HUDEP-2 (cell line): Measurements from ENCODE around the gene PER2.
A peak's percentile ranks its signal among the peaks of the same experiment; 100 is the strongest.

ENCODE experiments used
- DNase-seq, 76 experiments: peaks; one replicate each; lab custom pipeline; 2025; ENCODE audit not compliant: unreplicated experiment in 76 of 76; lab: John Stamatoyannopoulos, UW

PER2 gene

DNA sequence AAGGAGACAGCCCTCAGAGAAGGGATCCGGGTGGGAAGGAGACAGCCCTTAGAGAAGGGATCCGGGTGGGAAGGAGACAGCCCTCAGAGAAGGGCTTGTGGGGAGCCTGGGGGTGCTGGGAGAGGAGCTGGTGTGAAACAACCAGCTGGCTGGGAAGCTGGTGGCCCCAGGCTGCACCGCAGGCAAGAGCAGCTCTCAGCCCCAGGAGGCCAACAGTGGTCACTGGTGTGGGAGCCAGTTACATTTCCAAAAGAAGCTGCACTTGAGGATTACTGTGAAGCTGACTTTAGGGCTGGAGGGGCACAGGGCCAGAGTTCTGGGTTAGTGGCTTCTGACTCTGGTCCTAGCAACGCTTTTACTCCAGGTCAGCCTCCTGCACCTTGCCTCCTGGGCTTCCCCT, 51.8 kb downstream of the PER2 start:
- DNase-seq: peak in 3 of 76 experiments; percentile 11 to 26 (median 14)

DNA sequence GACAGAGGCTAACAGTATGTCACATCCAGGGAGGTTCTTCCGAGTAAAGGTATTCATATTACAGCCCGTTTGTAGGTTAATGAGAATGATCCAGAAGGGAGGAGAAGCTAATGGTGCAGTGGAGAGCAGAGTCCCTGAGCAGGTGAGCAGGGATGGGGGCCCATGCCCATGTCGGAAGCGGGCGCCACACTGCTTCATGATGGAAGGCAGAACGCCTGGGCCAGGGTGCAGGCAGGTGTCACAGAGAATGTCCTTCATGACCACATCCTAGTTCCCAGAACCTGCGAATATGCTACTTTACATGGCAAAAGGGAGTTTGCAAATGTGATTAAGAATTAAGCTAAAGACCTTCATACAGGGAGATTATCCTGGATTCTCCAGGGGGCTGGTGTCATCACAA, 52.6 kb downstream of the PER2 start:
- DNase-seq: no peak

DNA sequence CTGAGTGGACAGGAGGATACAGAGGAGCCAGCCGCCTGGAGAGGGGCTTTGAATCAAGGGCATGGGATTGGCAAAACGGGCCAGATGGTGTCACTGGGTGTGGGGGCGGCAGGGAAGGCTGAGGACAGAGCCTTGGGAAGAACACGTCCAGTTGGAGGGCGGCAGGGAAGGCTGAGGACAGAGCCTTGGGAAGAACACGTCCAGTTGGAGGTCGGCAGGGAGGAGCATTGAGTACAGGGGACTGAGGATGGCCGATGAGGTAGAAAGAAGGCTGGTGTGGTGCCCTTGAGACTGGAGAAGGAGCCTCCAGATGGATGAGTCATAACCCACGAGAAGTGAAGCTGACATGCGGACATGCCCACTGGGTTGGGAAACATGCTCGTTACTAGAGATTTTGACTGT, 53.1 kb downstream of the PER2 start:
- peak in 1 of 76 experiments; percentile 10 for DNase-seq

DNA sequence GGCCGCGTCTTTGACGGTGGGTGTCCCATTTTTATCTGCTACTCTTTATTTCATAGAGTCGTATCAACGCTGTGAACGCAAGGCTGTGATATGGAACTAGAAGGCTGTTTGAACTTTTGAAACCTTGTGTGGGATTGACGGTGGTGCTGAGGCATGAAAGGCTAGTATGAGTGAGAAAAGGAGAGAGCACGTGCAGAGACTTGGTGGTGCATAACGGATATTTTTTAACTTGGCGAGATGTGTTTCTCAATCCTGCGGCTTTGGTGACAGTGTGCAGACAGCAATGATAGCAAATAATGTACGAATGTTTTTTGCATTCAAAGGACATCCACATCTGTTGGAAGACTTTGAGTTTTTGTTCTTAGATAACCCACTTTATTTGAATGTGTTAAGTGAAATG, 54.8 kb downstream of the PER2 start:
- no peak for DNase-seq

DNA sequence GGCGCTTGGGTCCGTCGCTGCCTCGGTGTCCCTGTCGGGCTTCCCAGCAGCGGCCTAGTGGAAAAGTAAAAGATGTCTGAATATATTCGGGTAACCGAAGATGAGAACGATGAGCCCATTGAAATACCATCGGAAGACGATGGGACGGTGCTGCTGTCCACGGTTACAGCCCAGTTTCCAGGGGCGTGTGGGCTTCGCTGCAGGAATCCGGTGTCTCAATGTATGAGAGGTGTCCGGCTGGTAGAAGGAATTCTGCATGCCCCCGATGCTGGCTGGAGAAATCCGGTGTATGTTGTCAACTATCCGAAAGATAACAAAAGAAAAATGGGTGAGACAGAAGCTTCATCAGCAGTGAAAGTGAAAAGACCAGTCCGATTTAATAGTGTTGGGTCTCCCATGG, 56.6 kb downstream of the PER2 start:
- no peak for DNase-seq

DNA sequence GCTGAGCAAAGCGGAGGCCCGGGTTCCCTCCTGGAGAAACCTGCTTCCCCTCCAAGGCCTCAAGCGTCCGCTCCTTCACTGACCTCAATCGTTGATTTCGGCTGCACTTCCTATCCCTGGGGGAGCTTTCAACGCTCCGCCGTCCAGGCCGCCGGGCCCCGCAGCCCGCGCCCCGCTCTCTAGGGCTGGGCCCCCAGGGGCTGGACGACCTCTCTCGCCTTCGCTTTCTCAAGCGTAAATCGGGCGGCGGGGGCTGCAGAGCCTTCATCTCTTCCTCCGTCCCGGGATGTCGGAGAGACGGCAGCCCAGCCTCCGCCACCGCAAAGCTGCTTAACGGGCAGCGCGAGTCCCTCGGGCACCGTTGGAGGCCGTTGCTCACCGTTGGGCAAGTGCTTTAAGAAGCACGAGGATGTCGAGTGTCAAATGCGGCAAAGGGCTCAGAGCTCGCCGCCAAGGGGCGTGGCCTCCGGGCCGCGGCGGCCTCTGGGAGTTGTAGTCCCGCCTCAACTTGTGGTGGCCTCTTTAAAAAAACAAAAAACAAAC, 57.1 kb downstream of the PER2 start:
- DNase-seq: peak in 69 of 76 experiments; percentile 9 to 80 (median 60)

DNA sequence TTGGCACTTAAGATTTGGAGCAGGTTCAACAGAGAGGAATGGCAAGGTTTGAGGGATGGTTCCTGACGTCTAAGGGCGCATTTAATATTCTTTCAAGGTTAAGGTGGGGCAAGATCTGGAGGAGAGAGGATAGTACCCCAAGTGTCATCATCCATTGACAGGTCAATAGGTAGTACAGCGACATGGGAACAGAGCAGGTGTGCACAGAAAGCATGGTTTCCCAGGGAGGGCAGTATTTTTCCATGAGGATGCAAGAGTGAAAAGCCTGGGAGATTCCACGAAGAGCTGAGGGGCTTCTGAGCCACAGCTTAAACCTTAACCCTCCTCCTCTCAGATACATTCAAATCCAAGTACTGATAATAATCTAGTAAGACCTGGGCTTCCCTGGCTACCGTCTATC, 57.7 kb downstream of the PER2 start:
- no peak for DNase-seq

DNA sequence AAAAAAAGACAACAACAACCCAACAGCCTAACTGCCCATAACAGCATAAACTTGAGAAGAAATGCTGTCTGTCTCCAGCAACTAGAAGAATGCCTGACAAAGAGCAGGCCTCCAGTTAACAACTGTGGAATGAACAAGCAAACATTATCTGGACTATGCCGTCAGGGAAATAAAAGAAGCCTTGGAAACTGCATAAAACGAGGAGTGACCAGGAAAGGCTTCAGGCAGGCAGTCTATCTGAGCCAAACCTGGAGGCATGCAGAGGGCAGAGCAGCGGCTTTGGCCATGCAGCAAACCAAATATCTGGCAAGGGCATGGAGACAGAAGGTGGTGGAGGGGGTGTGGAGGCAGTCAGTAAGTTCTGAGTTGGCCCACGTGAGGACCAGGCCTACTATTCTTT, 59.7 kb downstream of the PER2 start:
- no peak for DNase-seq

DNA sequence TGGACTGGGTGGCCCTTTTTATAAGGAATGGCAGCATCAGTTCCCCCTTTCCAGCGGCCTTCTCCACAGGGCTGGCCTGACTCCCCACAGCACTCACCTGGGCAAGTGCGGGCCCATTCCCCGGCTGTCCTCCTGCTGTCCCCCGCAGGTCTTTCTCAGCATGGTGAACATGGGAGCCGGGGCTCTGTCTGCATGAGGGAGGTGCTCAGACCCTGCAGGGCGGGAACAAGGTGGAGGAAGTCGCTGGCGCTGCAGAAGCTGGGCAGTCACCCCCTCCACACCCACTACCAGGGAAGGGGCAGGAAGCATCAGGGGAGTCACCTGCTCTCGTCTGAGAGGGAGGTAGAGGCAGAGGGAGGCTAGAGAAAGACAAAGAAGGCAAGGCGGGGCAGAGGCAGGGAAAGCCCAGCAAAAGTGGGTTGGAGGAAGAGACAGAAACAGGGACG, 60.8 kb downstream of the PER2 start:
- DNase-seq: no peak

DNA sequence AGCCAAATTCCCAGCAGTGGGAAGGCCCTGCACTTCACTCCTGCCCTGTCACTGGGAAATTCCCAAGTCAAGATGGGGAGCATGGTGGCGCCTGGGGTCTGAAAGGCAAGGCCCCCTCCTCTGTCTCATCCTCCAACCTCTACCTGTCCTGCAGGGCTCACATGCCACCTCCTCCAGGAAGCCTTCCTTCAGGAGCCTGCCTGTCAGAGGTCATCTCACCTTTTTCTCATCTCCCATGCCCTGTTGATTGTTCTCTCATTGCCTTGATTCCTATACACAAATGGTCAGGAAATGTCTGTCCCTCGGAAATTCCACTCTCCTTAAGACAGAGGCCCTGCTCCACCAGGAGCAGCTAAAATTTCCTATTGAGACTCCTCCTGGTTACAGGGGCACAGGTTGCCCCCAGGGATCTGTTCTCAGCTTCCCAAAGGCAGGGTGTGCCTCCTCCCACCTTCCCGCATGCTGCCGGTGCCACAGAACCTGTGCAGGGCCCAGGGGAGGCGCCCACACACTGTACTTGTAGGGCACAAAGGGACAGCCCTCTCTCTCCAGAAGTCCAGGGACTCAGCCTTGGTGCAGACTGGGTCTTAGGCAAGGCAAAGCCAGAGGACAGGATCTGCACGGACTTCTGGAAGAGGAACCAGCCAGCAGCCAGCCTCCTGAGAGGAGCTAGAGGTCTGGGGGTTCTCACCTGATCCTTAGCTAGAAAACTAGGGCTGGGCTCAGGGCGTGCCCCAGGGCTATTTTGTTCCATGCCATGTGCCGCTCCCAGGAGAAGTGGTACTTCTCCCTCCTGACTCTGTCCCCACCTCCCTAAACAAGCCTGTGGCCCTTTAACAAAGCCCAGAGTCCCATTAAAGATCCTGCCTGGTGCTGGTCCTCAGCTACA, 61.5 kb downstream of the PER2 start:
- no peak for DNase-seq

DNA sequence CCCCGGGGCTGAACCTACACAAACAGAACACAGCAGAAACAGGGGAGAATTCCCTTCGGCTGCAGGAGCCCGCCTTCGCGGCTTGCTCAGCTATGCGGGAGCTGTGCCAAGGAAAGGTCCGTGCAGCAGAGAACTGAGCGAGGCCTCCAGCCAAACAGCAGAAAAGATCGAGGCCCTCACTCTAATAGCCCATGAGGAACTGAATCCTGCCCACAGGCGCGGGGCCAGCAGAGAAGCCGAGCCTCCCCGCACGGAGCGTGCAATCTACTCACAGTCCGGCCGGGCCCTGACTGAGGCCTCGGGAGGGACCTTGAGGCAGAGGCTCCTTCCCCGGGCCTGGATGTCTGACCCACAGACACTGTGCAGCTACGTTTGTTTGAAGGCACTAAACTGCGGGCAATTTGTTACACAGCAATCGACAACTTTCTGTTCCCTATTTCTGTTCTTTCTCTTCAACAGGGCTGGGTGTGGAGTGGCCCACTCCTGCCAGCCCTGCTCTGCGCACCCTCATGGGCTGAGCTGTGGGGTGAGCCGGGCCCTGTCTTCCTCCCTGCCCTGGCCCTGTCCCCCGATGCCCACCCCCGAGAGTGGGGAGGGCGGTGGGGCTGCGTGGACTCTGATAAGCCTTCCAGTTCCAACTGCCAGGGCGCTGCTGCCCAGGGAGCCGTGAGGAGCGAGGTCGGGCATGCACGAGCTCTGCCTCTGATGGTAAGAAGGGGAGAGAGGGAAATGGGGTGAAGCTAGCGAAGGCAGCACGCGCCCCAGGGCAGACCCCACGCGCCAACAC, 62.3 kb downstream of the PER2 start:
- DNase-seq: no peak

DNA sequence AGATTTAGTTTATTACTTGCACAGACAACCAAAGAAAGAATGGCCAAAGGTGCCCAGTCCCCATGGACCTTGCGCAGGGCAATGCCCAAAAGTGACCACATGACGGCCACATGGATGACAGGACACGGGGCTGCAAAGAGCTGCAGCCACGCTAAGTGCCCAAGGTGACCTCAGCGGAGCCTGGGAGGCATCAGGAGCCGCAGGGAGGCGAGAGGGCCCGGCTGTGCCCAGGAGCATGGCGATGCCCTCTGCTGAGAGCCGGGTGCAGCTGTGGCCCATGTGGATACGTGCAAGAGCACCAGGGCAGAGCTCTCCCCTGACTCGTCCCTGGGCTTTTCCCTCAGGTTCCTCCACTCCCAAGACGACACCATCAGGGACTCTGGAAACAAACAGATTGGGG, 63.3 kb downstream of the PER2 start:
- no peak for DNase-seq

DNA sequence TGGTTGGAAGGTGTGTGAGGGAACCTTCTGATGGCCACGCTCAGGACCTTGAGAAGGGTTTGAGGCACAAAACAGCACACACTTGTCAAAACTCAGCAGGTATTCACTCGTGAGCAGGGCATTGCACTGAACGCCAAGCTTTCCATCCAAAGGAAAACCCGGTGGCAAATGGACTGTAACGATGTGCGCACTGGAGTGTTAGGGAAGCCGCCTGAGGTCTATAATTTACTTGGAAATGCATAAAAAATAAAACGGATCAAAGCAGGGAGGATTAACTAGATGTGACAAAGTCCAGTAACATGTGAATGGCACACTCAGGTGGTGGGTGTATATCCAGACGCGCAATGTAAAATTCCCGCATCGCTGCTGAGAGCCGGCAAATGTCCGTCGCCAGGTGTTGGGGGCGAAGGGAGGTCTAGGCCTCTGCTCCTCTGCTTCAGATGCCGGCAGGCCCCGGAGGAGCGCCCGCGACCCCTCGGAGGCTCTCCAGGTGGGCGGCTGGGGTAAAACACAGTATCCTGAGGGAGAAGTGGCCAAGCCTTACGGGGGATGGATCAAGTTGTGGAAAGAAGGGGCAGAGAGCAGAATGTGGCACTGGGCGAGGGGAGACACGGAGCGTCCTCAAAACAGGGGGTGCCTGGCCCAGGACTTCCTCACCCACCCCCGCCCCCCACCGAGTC, 63.9 kb downstream of the PER2 start:
- DNase-seq: no peak

DNA sequence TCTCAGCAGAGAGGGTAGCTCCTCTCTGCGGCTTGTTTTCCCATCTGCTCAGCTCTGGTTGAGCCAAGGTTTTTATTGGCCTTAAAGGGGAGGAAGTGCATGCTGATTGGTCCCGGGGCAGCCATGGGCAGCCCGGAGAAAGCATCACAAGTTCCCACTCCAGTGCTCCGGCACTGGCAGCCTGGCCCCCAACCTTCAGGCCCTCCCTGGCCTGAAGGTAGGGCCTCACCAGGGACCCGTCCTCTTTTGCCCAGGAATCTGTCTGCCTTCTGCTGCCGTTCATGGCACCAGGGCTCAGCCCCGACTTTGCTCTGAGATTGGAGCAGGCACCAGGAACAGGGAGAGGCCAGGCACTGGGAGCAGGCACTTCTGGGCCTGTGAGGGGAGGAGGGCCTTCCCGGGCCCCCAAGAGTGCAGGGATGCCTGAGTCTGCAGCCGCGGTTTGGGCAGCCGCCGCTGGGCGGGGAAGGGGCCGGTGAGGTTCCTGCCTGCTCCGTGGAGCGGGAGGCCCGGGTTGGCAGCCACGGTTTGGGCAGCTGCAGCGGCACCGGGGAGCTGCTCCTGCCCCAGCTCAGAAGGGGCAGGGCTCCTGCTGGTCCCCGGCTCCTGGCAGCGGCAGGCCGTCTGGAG, 67.4 kb downstream of the PER2 start:
- DNase-seq: no peak

DNA sequence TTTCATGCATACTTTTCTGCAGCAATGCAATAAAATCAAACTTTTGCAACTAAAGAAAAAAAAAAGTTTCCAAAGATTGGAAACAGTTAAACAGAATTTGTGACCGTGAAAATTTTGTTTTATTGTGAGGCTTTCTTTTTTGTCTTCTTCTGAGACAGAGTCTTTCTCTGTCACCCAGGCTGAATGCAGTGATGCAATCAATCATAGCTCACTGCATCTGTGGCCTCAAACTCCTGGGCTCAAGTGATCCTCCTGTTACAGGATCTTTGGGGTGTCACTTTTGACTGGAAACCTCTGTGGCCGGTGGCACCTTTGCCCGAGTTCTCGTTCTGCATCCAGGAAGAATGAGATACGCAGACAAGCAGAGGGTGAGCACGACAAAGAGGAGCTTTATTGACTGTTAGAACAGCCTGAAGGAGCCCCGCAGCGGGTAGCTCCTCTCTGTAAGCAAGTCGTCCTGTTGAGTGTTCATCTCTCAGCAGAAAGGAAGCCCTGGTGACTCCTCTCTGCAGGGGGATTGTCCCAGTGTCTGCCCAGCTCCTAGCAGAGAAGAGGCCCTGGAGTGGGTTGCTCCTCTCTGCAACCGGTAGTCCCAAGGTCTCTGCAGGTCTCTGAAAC, 68.0 kb downstream of the PER2 start:
- no peak for DNase-seq

DNA sequence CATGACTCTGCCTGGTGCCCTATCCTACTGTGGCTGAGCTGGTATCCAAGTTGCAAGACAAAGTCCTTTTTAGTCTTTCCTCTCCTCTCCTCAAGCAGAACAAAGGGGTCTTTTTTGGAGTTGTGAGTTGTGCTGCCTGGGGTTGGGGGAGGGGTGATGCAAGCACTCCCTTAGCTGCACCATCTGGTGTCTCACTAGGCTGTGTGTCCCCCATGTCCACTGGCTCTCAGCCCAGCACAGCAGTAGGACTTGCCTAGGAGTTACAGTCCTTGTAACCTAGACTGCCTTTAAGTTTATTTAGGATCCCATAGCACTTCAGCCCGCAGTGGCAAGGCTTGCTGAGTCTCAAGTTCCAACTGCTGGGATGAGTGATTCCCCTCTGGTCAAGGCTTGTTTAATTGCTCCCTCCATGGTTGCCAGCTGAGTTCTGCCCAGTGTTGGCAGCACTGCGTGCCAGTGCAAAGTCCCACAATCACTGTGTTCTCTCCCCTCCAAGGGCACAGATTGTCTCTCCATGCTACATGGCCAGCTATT, 71.7 kb downstream of the PER2 start:
- DNase-seq: no peak

DNA sequence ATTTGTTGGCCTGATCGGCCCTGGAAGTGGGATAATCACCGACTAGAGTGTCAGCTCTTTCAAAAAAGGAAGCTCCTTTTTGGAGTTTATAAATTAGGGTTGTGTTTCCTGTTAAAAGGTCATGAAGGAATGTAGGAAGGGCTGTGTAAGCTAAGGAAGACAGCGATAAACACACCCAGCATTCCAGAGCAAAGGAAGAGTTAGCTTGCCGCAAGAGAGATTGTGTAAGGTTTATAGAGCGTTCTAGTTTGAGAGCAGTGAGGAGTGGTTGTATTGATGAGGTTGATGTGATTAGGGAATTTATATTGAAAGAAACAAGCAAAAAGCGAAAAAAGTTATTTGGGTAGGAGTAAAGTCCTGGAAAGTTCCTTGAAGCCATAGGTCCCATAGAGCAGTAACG, 81.4 kb downstream of the PER2 start:
- no peak for DNase-seq

DNA sequence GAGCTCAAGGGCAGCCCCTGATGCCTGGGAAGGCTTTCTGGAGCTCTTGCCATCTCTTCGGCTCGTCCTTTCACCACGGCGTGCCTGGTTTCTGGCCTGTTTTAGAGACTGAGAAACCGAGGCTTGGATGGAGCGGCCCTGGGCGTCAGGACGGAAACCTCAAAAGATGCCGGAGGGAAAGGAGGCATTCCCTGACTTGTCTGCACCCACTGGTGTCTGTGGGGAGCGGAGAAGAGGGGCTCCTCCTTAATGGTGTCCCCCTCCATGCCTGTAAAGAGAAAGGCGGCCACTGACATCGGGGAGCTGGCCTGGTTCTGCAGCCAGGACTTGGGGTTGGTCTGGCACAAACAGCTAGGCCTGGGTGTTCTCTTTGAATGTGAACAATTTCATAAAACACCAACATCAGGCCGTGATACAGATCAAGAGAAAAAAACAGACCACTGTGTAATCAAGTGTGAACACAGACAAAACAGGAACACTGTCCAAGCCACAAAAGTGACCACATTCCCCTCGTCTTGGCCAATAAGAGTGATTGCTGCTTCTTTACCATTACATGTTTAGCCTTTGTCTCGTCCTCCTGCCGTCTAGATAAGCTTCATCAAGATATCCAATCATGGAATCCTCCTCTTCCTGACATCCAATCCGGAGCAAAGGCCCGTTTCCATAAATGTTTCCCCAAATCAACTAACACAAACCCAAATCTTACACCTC, 84.3 kb downstream of the PER2 start:
- DNase-seq: peak in 66 of 76 experiments; percentile 7 to 83 (median 54)
